MM.1S (cell line): ENCODE data around the gene FAM227A.

ENCODE experiments used
- EZH2 ChIP-seq: fragments of 300-600 bp; sonication (generic); optimal IDR thresholded peaks from 2 replicates; pipeline ENCODE3; 2017; ENCODE audit warnings: low read depth, mild to moderate bottlenecking, antibody characterized with exemption, low read length, mixed read lengths
- EZH2phosphoT487 ChIP-seq: fragments of 300-600 bp; sonication (generic); IDR thresholded peaks from 2 replicates; pipeline ENCODE4 v1.6.1; 2018; ENCODE audit warnings: antibody characterized with exemption, low read length
- TF ChIP-seq, protein P1 (sequence below): fragments of 300-600 bp; sonication (generic); IDR thresholded peaks from 2 replicates; pipeline ENCODE4 v1.5.1; 2016; ENCODE audit warnings: antibody characterized with exemption, low read length, mixed read lengths

DNA sequence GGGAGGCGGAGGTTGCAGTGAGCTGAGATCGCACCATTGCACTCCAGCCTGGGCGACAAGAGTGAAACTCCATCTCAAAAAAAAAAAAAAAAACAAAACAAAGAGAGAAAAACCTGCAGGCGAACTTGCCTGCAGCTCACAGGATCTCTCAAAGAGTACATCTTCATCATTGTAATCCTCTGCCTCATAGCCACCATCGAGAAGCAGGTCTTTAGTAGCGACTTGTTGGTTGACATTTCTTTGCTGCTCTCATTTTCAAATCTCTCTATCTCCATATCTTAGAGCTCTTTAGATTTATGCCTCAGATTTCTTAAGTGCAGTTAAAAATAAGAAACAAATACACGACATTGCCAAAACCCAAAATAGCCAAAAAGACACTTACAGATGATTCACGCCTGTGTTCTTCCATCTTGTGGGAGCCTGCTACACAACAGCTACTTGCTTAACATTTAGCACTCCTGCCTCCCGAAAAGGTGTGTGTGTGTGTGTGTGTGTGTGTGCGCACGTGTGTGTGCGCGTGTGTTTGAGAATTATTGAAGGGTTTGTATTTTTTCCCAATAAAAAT lies 14.6 kb downstream of the FAM227A start:
- TF ChIP-seq, protein P1, sequence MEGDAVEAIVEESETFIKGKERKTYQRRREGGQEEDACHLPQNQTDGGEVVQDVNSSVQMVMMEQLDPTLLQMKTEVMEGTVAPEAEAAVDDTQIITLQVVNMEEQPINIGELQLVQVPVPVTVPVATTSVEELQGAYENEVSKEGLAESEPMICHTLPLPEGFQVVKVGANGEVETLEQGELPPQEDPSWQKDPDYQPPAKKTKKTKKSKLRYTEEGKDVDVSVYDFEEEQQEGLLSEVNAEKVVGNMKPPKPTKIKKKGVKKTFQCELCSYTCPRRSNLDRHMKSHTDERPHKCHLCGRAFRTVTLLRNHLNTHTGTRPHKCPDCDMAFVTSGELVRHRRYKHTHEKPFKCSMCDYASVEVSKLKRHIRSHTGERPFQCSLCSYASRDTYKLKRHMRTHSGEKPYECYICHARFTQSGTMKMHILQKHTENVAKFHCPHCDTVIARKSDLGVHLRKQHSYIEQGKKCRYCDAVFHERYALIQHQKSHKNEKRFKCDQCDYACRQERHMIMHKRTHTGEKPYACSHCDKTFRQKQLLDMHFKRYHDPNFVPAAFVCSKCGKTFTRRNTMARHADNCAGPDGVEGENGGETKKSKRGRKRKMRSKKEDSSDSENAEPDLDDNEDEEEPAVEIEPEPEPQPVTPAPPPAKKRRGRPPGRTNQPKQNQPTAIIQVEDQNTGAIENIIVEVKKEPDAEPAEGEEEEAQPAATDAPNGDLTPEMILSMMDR, result no peak
- TF ChIP-seq EZH2phosphoT487 (no peak), EZH2 (no peak)
